ENCODE results near the gene C12orf56. TPM values are rescaled to one million over a fixed set of nuclear protein-coding genes. Genes with fewer than 3 reads are reported as not detected.

C12orf56 gene
- total and polyA plus RNA-seq, 8 donors: 1.5 to 1.7 (median 1.5) TPM; not detected in 5

DNA sequence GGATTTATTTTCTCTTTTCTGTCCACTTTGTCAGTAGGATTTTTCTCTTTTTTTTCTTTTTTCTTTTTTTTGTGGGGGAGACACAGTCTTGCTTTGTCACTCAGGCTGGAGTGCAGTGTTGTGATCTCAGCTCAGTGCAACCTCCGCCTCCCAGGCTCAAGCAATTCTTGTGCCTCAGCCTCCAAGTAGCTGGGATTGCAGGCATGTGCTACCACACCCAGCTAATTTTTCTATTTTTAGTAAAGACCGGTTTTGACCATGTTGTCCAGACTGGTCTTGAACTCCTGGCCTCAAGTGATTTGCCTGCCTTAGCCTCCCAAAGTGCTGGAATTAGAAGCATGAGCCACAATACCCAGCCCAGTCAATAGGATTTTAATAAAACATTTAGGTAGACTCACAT, 40.3 kb upstream of the C12orf56 start:
- H3K4me3 ChIP-seq: no peak overlapping the region
- TF ChIP-seq POLR2A (IDR thresholded peaks at IDR 0.05) (no peak), POLR2AphosphoS5 (IDR thresholded peaks at IDR 0.05) (no peak), EP300 (IDR thresholded peaks at IDR 0.05) (no peak)
- peaks cover 0 to 16% (median 3%) of the 10 kb centered on the region in 4 donors for H3K4me1 ChIP-seq
- intact Hi-C loops (cut with DNase I; ENCODE audit: low total_unique reads): no loop called here
- DNase-seq: no peak
- 68 to 88% (median 72%) methylated on average over 2 of the region's 2 CpGs for WGBS, 5 donors
- no peaks in the 10 kb centered on the region for H3K27me3 ChIP-seq
- H3K27ac ChIP-seq: no peak overlapping the region
- H3K36me3 ChIP-seq: peaks cover 63 to 100% (median 100%) of the 10 kb centered on the region in 4 donors
- no peaks in the 10 kb centered on the region for H3K9me3 ChIP-seq

DNA sequence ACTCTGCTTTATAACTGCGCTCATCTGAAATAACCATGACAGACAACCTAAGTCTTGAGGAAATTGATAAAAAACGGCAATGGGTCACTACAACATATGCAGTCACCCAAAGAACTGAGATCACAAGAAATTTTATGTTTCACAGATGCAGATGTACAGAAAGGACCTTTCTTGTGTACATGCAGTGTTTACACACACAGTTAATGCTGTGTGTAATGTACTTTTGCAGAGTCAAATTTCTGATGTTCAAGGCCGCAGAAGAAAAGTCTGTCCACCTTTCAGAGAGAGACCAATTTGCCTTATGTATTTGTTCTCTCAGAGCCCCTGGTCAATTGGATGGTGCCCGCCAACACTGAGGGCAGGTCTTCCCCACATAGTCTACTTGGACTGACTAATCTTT, 38.4 kb upstream of the C12orf56 start:
- TF ChIP-seq POLR2A (IDR thresholded peaks at IDR 0.05) (no peak), EP300 (IDR thresholded peaks at IDR 0.05) (no peak), POLR2AphosphoS5 (IDR thresholded peaks at IDR 0.05) (no peak)
- TF ChIP-seq, protein P1, sequence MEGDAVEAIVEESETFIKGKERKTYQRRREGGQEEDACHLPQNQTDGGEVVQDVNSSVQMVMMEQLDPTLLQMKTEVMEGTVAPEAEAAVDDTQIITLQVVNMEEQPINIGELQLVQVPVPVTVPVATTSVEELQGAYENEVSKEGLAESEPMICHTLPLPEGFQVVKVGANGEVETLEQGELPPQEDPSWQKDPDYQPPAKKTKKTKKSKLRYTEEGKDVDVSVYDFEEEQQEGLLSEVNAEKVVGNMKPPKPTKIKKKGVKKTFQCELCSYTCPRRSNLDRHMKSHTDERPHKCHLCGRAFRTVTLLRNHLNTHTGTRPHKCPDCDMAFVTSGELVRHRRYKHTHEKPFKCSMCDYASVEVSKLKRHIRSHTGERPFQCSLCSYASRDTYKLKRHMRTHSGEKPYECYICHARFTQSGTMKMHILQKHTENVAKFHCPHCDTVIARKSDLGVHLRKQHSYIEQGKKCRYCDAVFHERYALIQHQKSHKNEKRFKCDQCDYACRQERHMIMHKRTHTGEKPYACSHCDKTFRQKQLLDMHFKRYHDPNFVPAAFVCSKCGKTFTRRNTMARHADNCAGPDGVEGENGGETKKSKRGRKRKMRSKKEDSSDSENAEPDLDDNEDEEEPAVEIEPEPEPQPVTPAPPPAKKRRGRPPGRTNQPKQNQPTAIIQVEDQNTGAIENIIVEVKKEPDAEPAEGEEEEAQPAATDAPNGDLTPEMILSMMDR (IDR thresholded peaks at IDR 0.05): no peak
- 72 to 92% (median 83%) methylated on average over 4 of the region's 4 CpGs for WGBS, 5 donors

DNA sequence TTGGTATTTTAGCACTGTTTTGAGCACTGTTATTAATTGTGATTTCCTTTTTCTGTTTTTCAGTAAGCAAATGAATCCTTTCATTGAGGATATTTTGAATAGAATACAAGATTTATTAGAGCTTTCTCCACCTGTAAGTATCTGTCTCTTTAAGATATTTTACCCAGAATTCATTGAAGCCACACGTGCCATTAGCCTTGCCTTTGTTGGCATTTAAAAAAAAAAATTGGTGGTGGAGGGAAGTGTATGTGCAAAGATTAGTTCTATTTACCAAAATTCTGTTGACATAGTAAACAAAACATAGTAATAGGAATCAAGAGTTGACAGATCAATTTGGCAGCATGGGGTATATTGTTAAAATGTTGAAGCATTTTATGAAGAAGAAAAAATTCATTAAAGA, 37.4 kb upstream of the C12orf56 start:
- peaks cover 70 to 100% (median 100%) of the 10 kb centered on the region in 4 donors for H3K36me3 ChIP-seq
- TF ChIP-seq, protein P1 (IDR thresholded peaks at IDR 0.05): no peak
- no peak for TF ChIP-seq EP300 (IDR thresholded peaks at IDR 0.05)
- H3K4me1 ChIP-seq: peaks cover 0 to 16% (median 3%) of the 10 kb centered on the region in 4 donors
- no peaks in the 10 kb centered on the region for H3K27me3 ChIP-seq
- intact Hi-C loops (cut with DNase I; ENCODE audit: low total_unique reads): no loop called here
- H3K27ac ChIP-seq: no peak overlapping the region
- H3K9me3 ChIP-seq: no peaks in the 10 kb centered on the region
- no peak for DNase-seq
- 12 to 24% (median 19%) methylated on average over 1 of the region's 1 CpG for WGBS, 5 donors
- no peak overlapping the region for H3K4me3 ChIP-seq

More for the DNA sequence above, 38.4 kb upstream of the C12orf56 start:
- Histone ChIP-seq H3K27me3 (no peaks in the 10 kb centered on the region), H3K27ac (no peak overlapping the region), H3K4me1 (peaks cover 0 to 16% (median 3%) of the 10 kb centered on the region in 4 donors), H3K36me3 (peaks cover 70 to 100% (median 100%) of the 10 kb centered on the region in 4 donors), H3K9me3 (no peaks in the 10 kb centered on the region), H3K4me3 (no peak overlapping the region)
- DNase-seq: no peak
- intact Hi-C loops (cut with DNase I; ENCODE audit: low total_unique reads): no loop called here

DNA sequence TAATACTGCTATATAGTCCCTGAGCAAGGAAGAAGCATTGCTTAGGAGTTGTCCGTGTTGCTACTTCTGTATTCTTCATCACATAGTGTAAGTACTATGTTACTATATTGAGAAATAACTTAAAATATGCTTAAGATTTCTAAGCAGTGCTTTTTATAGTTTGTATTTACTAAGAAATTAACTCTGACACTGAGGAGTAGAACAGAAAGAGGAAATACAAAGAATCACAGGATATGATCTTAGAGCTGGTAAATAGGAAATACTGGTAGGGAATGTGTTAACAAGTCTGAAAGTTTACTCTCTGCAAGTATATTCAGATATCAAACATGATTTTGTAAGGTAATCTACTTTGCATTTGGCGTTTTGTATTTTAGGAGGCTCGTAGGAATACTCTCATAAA, 29.1 kb upstream of the C12orf56 start:
- Histone ChIP-seq H3K9me3 (no peaks in the 10 kb centered on the region), H3K4me1 (no peaks in the 10 kb centered on the region), H3K27ac (no peak overlapping the region), H3K36me3 (peaks cover 49 to 100% (median 100%) of the 10 kb centered on the region in 4 donors), H3K4me3 (no peak overlapping the region), H3K27me3 (no peaks in the 10 kb centered on the region)
- WGBS, 5 donors: 59 to 82% (median 61%) methylated on average over 3 of the region's 3 CpGs
- DNase-seq: no peak
- TF ChIP-seq EP300 (IDR thresholded peaks at IDR 0.05): no peak
- TF ChIP-seq, protein P1 (IDR thresholded peaks at IDR 0.05): no peak
- no peak for TF ChIP-seq POLR2A (IDR thresholded peaks at IDR 0.05)
- no peak for TF ChIP-seq POLR2AphosphoS5 (IDR thresholded peaks at IDR 0.05)
- intact Hi-C loops (cut with DNase I; ENCODE audit: low total_unique reads): no loop called here

DNA sequence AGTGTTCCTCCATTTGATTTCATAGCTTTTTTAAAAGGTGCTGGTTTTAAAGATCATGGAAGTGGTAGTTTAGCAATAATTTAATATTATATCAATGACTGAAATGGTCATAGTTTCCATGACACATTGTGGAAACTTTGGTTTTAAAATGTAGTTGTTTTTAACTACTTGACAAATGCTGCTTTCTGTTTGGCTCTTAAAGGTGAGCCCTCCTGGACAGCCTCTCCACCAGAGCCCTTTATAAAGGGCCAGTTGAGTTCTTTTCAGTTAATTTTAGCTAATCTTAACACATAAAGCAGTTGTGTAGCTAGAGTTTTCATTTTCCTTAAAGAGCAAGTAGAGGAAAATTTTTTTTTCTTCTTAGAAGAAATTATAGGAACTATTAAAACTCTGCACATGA, 27.7 kb upstream of the C12orf56 start:
- Histone ChIP-seq H3K27ac (no peak overlapping the region), H3K4me3 (no peak overlapping the region), H3K9me3 (no peaks in the 10 kb centered on the region), H3K4me1 (no peaks in the 10 kb centered on the region), H3K27me3 (no peaks in the 10 kb centered on the region), H3K36me3 (peaks cover 40 to 100% (median 100%) of the 10 kb centered on the region in 4 donors)
- no peak for TF ChIP-seq EP300 (IDR thresholded peaks at IDR 0.05)
- no peak for TF ChIP-seq POLR2A (IDR thresholded peaks at IDR 0.05)
- TF ChIP-seq, protein P1 (IDR thresholded peaks at IDR 0.05): no peak
- no peak for TF ChIP-seq POLR2AphosphoS5 (IDR thresholded peaks at IDR 0.05)
- no peak for DNase-seq
- intact Hi-C loops (cut with DNase I; ENCODE audit: low total_unique reads): no loop called here

All from stomach (tissue), 9 donors.